ENCODE results near the gene OSBPL10.
"Not testable (repeated sequence)": the region's sequence is repeated elsewhere in the genome, so short reads cannot be mapped to it uniquely, and the experiment has no call there.

The OSBPL10 gene

GRCh38 chr3:31882895-31883294 lies 98.2 kb downstream of the OSBPL10 start:
- Histone ChIP-seq H3K36me3 (ENCODE audit: insufficient read depth, low read length) (no peaks in the 10 kb centered on the region), H3K9me3 (ENCODE audit: low read length) (no peaks in the 10 kb centered on the region), H3K4me3 (ENCODE audit: low read length) (no peak overlapping the region), H2AFZ (ENCODE audit: low read depth, low read length) (no peak overlapping the region), H3K4me1 (ENCODE audit: insufficient read depth, low read length) (no peaks in the 10 kb centered on the region), H3K27me3 (ENCODE audit: insufficient read depth, low read length) (no peaks in the 10 kb centered on the region)

DNA sequence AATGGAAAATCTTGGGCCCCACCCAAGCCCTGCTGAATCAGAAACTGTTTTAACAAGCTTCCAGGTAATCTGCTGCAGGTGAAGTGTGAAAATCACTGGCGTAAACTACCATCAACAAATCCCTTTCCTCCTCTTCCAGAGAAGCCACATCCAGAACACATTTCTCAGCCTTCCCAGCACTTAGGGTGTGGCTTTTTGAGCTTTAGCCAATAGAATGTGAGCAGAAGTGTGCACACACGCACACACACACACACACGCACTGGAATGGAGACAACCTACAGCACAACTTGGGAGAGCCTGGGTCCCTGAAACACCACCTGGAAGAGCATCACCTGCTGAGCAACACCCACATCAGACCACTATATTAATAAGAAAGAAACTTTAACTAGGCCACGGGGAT lies 98.6 kb downstream of the OSBPL10 start:
- Histone ChIP-seq H3K36me3 (ENCODE audit: insufficient read depth, low read length) (no peaks in the 10 kb centered on the region), H3K27me3 (ENCODE audit: insufficient read depth, low read length) (no peaks in the 10 kb centered on the region), H3K4me3 (ENCODE audit: low read length) (no peak overlapping the region), H3K9me3 (ENCODE audit: low read length) (no peaks in the 10 kb centered on the region), H3K4me1 (ENCODE audit: insufficient read depth, low read length) (no peaks in the 10 kb centered on the region), H2AFZ (ENCODE audit: low read depth, low read length) (no peak overlapping the region)

DNA sequence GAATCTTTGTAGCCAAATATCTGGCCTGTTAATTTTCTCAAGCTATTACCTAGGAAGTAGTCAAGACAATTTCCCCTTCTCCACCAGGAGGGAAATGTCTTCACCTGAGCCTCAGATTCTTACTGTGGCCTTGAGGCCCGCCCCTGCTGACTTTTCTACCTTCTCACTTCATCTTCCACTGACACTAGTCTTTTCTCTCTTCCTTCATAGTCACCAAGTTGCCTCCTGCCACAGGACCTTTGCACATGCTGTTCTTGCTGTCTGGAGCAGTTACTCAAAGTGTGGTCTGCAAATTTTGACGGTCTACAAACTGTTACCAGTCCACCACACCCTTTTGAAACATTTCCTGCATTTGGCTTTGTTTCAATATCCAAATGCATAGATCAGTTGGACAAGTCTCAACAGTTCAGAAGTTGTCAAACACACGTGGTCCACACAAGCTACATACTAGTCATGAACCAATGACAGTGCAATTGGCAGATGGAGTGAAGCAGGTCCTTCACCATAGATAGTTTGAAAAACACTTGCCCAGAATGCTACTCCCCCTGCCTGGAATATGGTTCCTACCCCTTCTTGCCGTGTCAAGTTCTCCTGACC lies 100.5 kb downstream of the OSBPL10 start:
- H3K9me3 ChIP-seq (ENCODE audit: low read length): no peaks in the 10 kb centered on the region

GRCh38 chr3:31880020-31880419 lies 101.0 kb downstream of the OSBPL10 start:
- H3K27me3 ChIP-seq (ENCODE audit: insufficient read depth, low read length): no peaks in the 10 kb centered on the region
- no peaks in the 10 kb centered on the region for H3K4me1 ChIP-seq (ENCODE audit: insufficient read depth, low read length)
- no peaks in the 10 kb centered on the region for H3K36me3 ChIP-seq (ENCODE audit: insufficient read depth, low read length)
- no peak overlapping the region for H2AFZ ChIP-seq (ENCODE audit: low read depth, low read length)
- no peak overlapping the region for H3K4me3 ChIP-seq (ENCODE audit: low read length)
- H3K9me3 ChIP-seq (ENCODE audit: low read length): no peaks in the 10 kb centered on the region

More for the DNA sequence above, 100.5 kb downstream of the OSBPL10 start:
- Histone ChIP-seq H3K4me3 (ENCODE audit: low read length) (no peak overlapping the region), H2AFZ (ENCODE audit: low read depth, low read length) (no peak overlapping the region), H3K4me1 (ENCODE audit: insufficient read depth, low read length) (no peaks in the 10 kb centered on the region), H3K27me3 (ENCODE audit: insufficient read depth, low read length) (no peaks in the 10 kb centered on the region), H3K36me3 (ENCODE audit: insufficient read depth, low read length) (no peaks in the 10 kb centered on the region)

DNA sequence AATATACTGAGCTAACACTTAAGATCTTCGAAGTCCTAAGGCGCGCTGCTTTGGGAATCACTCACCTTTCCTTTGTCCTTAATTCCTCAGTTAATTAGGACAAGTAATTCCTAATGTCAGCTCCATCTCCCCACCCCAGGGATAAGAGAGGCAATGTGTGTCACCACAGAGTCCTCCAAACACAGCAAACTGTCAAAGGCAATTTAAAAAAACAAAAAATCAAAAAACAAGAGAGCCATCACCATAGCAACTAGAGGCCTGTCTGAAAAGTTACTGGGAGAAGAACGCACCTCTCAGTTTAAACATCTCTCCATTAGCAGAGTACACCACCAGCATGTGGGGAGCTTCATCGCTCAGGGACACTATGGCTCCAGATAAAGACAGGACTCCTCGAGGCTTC lies 101.7 kb downstream of the OSBPL10 start:
- no peaks in the 10 kb centered on the region for H3K9me3 ChIP-seq (ENCODE audit: low read length)
- no peak overlapping the region for H2AFZ ChIP-seq (ENCODE audit: low read depth, low read length)
- no peaks in the 10 kb centered on the region for H3K4me1 ChIP-seq (ENCODE audit: insufficient read depth, low read length)
- no peak overlapping the region for H3K4me3 ChIP-seq (ENCODE audit: low read length)
- H3K27me3 ChIP-seq (ENCODE audit: insufficient read depth, low read length): no peaks in the 10 kb centered on the region
- H3K36me3 ChIP-seq (ENCODE audit: insufficient read depth, low read length): no peaks in the 10 kb centered on the region

DNA sequence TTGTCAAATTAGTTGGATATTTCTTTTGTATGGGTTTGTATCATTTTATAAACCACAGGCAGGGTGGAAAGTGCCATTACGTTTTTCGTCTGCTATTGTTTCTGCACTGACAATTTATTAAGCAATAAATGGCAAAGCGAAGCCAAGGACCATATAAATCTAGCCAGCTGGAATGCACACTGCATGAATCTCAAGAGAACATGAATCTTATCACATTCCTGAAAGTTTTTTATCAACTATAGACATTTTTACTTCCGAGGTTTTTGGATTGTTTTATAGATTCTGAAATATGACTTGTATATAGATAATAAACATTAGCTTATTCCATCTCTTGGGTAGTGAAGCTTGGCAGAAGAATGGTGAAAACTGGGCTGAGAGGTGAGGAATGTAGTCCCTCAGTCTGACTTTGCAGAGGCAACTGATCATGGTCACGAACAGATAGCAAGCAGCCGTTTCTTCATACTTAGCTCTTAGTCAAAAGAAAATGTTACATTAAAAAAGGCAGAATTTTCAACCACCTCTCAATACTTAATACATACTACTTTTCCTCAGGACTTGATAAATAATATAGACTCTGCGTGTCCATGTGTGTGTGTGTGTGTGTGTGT lies 102.7 kb downstream of the OSBPL10 start:
- Histone ChIP-seq H3K9me3 (ENCODE audit: low read length) (no peaks in the 10 kb centered on the region), H3K4me3 (ENCODE audit: low read length) (no peak overlapping the region), H3K27me3 (ENCODE audit: insufficient read depth, low read length) (no peaks in the 10 kb centered on the region)

DNA sequence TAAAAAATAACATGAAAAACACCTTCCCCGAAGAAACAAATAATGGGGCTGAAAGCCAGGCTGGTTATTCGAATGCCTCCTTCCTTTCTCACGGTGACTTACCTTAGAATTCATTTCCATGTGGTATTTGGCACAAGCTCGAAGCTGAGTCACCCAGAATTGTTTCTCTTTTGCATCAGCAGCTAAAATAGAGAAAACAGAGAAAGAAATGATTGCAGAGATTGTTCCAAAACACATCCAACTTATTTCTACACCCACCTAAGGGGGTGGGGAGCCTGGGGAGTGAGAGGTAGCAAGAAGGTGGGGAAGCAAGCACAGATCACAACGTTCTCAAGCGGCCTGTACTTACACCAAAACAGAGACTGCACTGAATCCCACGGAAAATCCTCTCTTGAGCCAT lies 104.7 kb downstream of the OSBPL10 start:
- Histone ChIP-seq H3K4me3 (ENCODE audit: low read length) (no peak overlapping the region), H3K27me3 (ENCODE audit: insufficient read depth, low read length) (no peaks in the 10 kb centered on the region), H2AFZ (ENCODE audit: low read depth, low read length) (no peak overlapping the region), H3K9me3 (ENCODE audit: low read length) (no peaks in the 10 kb centered on the region), H3K4me1 (ENCODE audit: insufficient read depth, low read length) (no peaks in the 10 kb centered on the region), H3K36me3 (ENCODE audit: insufficient read depth, low read length) (no peaks in the 10 kb centered on the region)

More for the DNA sequence above, 102.7 kb downstream of the OSBPL10 start:
- Histone ChIP-seq H3K4me1 (ENCODE audit: insufficient read depth, low read length) (no peaks in the 10 kb centered on the region), H3K36me3 (ENCODE audit: insufficient read depth, low read length) (no peaks in the 10 kb centered on the region), H2AFZ (ENCODE audit: low read depth, low read length) (no peak overlapping the region)

- Histone ChIP-seq H2AFZ (ENCODE audit: low read depth, low read length) (no peak overlapping the region), H3K36me3 (ENCODE audit: insufficient read depth, low read length) (no peaks in the 10 kb centered on the region), H3K27me3 (ENCODE audit: insufficient read depth, low read length) (no peaks in the 10 kb centered on the region), H3K4me3 (ENCODE audit: low read length) (no peak overlapping the region), H3K4me1 (ENCODE audit: insufficient read depth, low read length) (no peaks in the 10 kb centered on the region), H3K9me3 (ENCODE audit: low read length) (no peaks in the 10 kb centered on the region)
Measured at GRCh38 chr3:31875437-31875836, 105.6 kb downstream of the OSBPL10 start.

DNA sequence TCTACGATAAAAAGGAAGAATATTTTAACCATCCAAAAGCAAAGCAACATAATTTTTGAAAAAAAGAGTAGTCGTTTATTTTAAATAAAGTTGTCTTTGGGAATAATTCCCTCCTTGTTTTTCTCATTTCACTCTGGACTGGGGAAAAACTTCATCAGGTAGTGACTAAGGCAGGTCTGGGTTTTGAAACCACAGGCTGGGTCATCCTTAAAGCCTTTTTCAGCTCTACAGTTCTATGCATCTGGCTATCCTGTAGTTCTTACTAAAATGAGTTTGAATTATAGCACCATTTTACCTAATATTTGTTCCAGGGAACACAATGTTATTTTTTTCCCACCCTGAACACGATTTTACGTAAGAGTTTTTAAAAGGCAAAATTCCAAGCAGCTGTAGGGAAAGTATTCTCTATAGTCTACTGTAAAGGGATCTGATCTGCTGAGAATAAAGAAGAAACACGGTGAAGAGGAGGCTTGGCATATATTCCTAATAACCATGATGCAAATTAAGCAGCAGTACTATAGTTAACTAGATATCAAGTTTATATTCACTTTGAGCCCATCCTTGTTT lies 107.7 kb downstream of the OSBPL10 start:
- Histone ChIP-seq H3K4me3 (ENCODE audit: low read length) (no peak overlapping the region), H3K27me3 (ENCODE audit: insufficient read depth, low read length) (no peaks in the 10 kb centered on the region), H2AFZ (ENCODE audit: low read depth, low read length) (no peak overlapping the region), H3K36me3 (ENCODE audit: insufficient read depth, low read length) (no peaks in the 10 kb centered on the region), H3K4me1 (ENCODE audit: insufficient read depth, low read length) (no peaks in the 10 kb centered on the region), H3K9me3 (ENCODE audit: low read length) (no peaks in the 10 kb centered on the region)

GRCh38 chr3:31871939-31872507 lies 109.0 kb downstream of the OSBPL10 start:
- no peaks in the 10 kb centered on the region for H3K36me3 ChIP-seq (ENCODE audit: insufficient read depth, low read length)
- no peaks in the 10 kb centered on the region for H3K9me3 ChIP-seq (ENCODE audit: low read length)
- no peak overlapping the region for H3K4me3 ChIP-seq (ENCODE audit: low read length)
- no peak overlapping the region for H2AFZ ChIP-seq (ENCODE audit: low read depth, low read length)
- no peaks in the 10 kb centered on the region for H3K4me1 ChIP-seq (ENCODE audit: insufficient read depth, low read length)
- H3K27me3 ChIP-seq (ENCODE audit: insufficient read depth, low read length): no peaks in the 10 kb centered on the region

DNA sequence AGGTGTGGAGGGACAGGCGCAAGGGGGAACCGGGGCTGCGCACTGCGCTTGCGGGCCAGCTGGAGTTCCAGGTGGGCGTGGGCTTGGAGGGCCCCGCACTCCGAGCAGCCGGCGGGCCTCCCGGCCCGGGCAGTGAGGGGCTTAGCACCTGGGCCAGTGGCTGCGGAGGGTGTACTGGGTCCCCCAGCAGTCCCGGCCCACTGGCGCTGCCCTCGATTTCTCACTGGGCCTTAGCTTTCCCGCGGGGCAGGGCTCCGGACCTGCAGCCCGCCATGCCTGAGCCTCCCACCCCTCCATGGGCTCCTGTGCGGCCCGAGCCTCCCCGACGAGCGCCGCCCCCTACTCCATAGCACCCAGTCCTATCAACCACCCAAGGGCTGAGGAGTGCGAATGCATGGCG lies 111.0 kb downstream of the OSBPL10 start:
- H3K9me3 ChIP-seq (ENCODE audit: low read length); H3K4me3 ChIP-seq (ENCODE audit: low read length); H3K27me3 ChIP-seq (ENCODE audit: insufficient read depth, low read length); H3K4me1 ChIP-seq (ENCODE audit: insufficient read depth, low read length); H2AFZ ChIP-seq (ENCODE audit: low read depth, low read length); H3K36me3 ChIP-seq (ENCODE audit: insufficient read depth, low read length): not testable (repeated sequence)

- Histone ChIP-seq H3K4me3 (ENCODE audit: low read length) (no peak overlapping the region), H3K27me3 (ENCODE audit: insufficient read depth, low read length) (no peaks in the 10 kb centered on the region), H3K9me3 (ENCODE audit: low read length) (no peaks in the 10 kb centered on the region), H3K4me1 (ENCODE audit: insufficient read depth, low read length) (no peaks in the 10 kb centered on the region), H2AFZ (ENCODE audit: low read depth, low read length) (no peak overlapping the region), H3K36me3 (ENCODE audit: insufficient read depth, low read length) (no peaks in the 10 kb centered on the region)
Measured at GRCh38 chr3:31868236-31868635, 112.8 kb downstream of the OSBPL10 start.

GRCh38 chr3:31862666-31863279 lies 118.3 kb downstream of the OSBPL10 start:
- Histone ChIP-seq H2AFZ (ENCODE audit: low read depth, low read length) (no peak overlapping the region), H3K27me3 (ENCODE audit: insufficient read depth, low read length) (no peaks in the 10 kb centered on the region), H3K4me3 (ENCODE audit: low read length) (no peak overlapping the region), H3K9me3 (ENCODE audit: low read length) (no peaks in the 10 kb centered on the region), H3K36me3 (ENCODE audit: insufficient read depth, low read length) (no peaks in the 10 kb centered on the region), H3K4me1 (ENCODE audit: insufficient read depth, low read length) (no peaks in the 10 kb centered on the region)
